HG03354 (cell line): Measurements from ENCODE around the gene RPUSD1.
A peak's percentile ranks its signal among the peaks of the same experiment; 100 is the strongest.
"Not testable (repeated sequence)": the region's sequence is repeated elsewhere in the genome, so short reads cannot be mapped to it uniquely, and the experiment has no call there.

ENCODE experiments used
- ATAC-seq: cut with Tn5 transposase; IDR thresholded peaks from one replicate; pipeline ENCODE4 v1.9.1; 2021; ENCODE audit warnings: mild to moderate bottlenecking; ENCODE audit not compliant: unreplicated experiment, poor library complexity, severe bottlenecking

RPUSD1 gene

DNA sequence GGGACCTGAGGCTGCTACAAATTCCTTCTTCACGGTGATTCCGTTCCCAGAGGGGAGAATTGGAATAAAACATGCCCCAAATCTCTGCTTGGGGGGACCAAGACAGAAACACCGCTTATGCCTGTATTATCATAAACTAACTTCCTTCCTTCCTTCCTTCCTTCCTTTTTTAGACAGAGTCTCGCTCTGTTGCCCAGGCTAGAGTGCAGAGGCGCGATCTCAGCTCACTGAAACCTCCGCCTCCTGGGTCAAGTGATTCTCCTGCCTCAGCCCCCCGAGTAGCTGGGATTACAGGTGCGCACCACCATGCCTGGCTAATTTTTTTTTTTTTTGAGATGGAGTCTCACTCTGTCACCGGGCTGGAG is 31.8 kb upstream of the RPUSD1 start:
- ATAC-seq, result not testable (repeated sequence)

- no peak for ATAC-seq
Measured at GRCh38 chr16:819336-820043, 31.3 kb upstream of the RPUSD1 start.

DNA sequence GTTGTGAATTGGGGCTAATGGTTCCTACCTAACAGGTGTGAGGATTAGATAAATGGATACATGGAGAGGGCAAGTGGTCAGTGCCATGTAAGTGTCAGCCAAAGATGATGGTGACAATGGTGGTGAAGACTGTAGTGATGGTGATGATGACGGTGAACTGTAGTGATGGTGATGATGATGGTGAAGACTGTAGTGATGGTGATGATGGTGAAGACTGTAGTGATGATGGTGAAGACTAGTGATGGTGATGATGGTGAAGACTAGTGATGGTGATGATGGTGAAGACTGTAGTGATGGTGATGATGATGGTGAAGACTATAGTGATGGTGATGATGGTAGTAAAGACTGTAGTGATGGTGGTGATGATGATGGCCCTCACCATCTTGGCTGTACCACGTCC is 30.4 kb upstream of the RPUSD1 start:
- ATAC-seq, result no peak

DNA sequence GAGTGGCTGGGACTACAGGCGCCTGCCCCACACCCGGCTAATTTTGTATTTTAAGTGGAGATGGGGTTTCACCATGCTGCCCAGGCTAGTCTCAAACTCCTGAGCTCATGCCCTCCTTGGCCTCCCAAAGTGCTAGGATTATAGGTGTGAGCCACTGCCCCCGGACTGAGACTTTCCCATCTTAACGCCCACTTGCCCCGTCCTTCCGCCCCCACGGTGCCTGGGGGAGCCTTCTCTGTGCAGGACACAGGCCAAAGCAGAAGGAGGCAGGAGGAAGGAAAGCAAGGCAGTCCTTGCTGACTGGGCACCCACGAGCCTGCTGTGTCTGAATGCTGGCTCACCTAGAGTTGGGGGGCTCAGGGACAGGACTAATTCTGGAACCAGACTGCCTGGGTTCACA is 30.0 kb upstream of the RPUSD1 start:
- ATAC-seq, result no peak

DNA sequence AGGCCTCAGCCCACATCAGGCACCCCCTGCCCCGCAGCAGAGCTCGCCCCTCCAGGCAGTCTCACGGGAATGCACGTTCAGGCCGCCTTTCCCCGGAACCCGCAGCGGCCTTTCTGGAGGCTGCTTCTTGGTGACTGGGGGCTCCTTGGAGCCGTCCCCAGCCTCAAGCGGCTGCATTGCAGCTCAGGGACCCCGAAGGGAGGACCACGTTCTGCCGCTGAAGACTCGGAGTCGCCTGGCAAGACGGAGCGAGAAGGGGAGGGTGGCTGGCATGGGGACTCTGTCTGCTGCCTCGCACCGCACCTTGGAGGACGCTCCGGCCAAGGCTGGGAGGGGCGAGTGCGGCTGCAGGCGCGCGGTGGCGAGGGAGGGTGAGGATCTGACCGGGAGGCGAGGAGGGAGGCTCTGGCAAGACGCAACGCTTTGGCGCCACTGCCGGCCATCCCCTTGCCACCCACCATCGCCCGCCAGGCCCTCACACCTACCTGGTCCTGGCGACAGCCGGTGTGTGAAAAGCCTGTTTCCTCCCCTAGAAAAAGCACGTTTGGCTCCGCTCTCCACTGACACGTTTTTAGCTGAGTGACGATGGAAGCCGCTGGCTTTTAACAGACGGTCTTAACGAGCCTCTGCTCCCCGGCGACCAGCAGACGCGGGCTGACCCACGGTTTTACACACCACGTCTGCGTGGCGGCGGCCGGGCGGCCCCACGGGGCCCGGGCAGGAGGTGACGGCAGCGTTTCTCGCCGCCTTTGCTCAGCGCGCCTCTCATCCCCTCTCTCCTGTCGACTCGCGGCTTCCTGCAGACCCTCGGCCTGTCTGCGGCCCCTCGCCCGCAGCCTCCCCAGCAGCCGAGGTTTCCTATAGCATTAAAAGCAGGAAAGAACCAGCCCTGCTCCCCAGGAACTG is 29.1 kb upstream of the RPUSD1 start:
- ATAC-seq, result no peak

- no peak for ATAC-seq
Measured at GRCh38 chr16:815861-816260, 27.7 kb upstream of the RPUSD1 start.

- no peak for ATAC-seq
Measured at GRCh38 chr16:814974-815373, 26.8 kb upstream of the RPUSD1 start.

- ATAC-seq, result no peak
Measured at GRCh38 chr16:813916-814412, 25.8 kb upstream of the RPUSD1 start.

DNA sequence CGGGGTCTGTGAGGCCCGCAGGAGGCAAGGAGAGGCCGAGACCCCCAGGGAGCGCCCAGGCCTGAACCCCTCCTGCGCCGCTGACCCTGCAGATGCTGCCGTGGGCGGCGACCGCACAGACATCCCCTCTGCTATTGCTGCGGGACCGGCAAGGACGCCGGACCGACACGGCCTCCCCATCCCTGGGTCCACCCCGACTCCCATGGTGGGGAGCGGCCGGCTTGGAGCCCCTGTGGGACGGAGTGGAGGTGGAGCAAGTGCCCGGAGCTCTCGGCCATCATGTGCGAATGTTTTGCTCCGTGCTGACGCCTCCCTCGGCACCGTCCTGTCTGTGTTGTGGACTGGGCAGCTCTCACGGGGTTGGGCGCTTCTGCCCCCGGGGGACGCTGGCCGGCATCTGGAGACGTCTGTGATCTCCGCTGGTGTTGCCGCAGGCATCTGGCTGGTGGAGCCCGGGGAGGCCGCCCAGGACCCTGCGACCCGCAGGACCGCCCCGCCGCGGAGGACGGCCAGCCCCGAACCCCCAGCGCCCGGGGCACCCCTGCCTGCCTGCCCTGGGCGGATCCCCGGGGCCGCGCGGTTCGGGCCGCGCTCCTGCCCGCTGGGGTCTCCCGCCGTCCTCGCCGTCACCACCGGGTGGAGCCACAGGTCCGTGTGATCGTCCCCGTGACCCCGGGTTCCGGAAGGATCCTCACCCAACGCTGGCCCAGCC is 25.2 kb upstream of the RPUSD1 start:
- ATAC-seq, result no peak

DNA sequence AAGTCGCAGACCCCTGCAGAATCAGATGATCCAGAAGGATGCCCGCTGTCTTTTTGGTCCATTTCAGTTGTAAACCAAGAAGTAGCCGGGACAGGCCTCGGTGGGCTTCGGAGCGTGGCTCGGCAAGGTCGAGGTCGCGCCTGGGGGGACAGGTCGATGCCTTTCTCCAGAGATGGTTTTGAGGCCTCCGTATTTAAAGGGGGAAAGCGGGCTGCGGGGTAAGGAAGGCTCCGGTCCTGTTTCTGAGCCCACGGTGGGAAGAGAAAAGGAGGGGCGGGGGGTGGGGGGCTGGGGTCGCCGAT is 19.9 kb upstream of the RPUSD1 start:
- no peak for ATAC-seq

DNA sequence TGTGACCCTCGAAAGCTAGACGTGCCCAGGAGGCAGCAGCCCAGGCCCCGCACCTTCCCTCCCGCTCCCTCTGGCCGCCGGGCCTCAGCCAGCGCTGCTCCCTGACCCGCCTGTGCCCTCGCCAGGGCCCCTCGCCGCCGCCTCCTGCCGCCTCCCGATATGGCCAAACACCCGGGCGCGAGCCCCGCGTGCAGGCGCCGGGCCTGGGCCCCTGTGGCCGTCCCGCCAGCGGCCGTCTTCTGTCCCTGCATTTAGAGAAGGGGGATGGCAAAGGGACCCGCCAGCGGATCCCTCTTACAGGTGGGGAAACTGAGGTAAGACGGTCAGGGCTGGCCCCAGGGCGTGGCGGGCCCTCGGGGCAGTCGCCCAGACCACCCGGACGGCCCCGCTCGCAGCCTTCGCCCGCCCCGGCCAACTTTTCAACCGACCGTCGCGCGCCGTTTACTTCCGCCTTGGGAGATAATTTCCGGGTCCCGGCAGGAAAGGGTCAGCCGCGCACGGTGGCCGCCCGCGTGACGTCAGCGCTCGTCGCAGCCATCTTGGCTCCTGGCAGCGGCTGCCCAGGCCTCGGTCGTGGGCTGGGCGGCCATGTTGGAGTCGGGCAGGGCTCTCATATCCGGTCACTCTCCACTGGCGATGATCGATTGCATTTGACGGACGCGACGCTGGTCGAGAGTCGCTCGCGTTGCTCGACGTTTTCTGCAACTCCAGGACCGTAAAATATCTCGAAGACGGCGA is 19.3 kb upstream of the RPUSD1 start:
- peak; percentile 89 for ATAC-seq

- no peak for ATAC-seq
Measured at GRCh38 chr16:805474-805873, 17.3 kb upstream of the RPUSD1 start.

DNA sequence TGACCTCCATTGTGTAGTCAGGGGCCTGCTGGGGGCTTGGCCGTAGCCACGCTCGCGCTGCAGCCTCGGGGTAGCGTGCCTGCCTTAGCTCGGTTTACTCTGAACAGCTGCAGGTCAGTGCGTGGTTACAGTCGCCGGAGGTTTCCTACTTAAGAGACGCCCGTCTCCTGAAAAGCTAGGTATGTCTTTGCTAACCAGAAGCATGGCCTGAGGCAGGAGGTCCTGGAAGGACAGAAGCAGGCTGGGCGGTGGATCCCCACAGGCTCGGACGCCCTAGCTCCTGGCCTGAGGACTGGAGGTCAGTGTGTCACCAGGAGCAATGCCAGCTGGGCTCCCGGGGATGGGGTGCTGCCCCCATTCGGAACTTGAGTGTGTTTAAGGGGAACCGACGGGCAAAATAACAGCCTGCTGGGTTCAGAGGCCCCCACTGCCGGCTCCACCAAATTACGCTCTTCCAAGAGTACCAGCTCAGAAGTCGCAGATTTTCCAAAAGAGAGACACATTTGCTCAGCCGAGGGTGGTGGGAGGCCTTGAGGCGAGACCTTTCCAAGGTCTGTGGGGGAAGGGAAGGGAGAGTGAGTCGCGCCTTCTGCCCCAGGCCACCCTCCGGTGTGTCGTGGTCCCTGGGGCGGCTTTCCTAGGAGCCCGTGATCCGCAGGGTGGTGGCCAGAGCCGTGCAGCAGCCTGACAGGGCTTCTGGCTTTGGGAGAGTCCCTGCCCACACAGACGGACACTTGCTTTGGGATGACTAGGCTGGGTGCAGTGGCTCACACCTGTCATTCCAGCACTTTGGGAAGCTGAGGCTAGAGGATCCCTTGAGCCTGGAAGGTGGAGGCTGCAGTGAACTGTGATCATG is 16.2 kb upstream of the RPUSD1 start:
- ATAC-seq, result no peak

GRCh38 chr16:803754-804080 is 15.5 kb upstream of the RPUSD1 start:
- no peak for ATAC-seq

GRCh38 chr16:802914-803753 is 15.0 kb upstream of the RPUSD1 start:
- no peak for ATAC-seq

DNA sequence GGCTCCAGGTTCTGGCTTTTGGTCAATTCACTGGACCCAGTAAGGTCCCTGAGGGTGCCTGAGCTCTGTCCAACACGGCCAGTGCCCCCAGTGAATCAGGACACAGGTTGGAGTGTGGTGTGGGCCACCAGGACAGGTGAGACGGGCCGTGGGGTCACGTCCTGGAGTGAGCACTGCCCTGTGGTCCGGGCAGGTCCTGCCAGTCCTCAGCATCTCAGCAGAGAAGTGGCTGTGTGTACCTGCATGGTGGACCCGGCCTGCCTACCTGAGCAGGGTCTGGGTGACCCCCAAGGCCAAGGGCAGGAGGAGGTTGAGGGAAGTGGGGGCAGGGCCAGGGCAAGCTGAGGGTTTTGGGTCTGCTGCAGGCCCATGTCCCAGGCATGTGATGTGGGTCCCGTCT is 14.3 kb upstream of the RPUSD1 start:
- no peak for ATAC-seq

- no peak for ATAC-seq
Measured at GRCh38 chr16:801584-802363, 13.6 kb upstream of the RPUSD1 start.
